Measurements from ENCODE around the gene KIF3B.
"Not testable (repeated sequence)": the region's sequence is repeated elsewhere in the genome, so short reads cannot be mapped to it uniquely, and the experiment has no call there.

KIF3B gene

GRCh38 chr20:32236048-32236533 is 41.4 kb upstream of the KIF3B start:
- Histone ChIP-seq H3K9ac (ENCODE audit: low read length) (no peak overlapping the region), H3K36me3 (ENCODE audit: insufficient read depth, low read length) (peaks cover 46% of the 10 kb centered on the region), H3K9me3 (ENCODE audit: low read length) (no peaks in the 10 kb centered on the region), H3K4me3 (ENCODE audit: low read depth in 1 of 2, low read length in 2 of 2) (no peak overlapping the region), H3K4me1 (ENCODE audit: insufficient read depth, low read length) (no peaks in the 10 kb centered on the region), H3K27ac (ENCODE audit: low read depth, low read length) (no peak overlapping the region), H3K27me3 (ENCODE audit: control insufficient read depth in 1 of 2, insufficient read depth in 2 of 2, low read length in 2 of 2) (no peaks in the 10 kb centered on the region)

- Histone ChIP-seq H3K27me3 (ENCODE audit: control insufficient read depth in 1 of 2, insufficient read depth in 2 of 2, low read length in 2 of 2) (no peaks in the 10 kb centered on the region), H3K4me3 (ENCODE audit: low read depth in 1 of 2, low read length in 2 of 2) (no peak overlapping the region), H3K4me1 (ENCODE audit: insufficient read depth, low read length) (no peaks in the 10 kb centered on the region), H3K36me3 (ENCODE audit: insufficient read depth, low read length) (peaks cover 38% of the 10 kb centered on the region), H3K9ac (ENCODE audit: low read length) (no peak overlapping the region), H3K27ac (ENCODE audit: low read depth, low read length) (no peak overlapping the region), H3K9me3 (ENCODE audit: low read length) (no peaks in the 10 kb centered on the region)
Measured at GRCh38 chr20:32236819-32237218, 40.6 kb upstream of the KIF3B start.

- Histone ChIP-seq H3K36me3 (ENCODE audit: insufficient read depth, low read length) (peaks cover 34% of the 10 kb centered on the region), H3K27me3 (ENCODE audit: control insufficient read depth in 1 of 2, insufficient read depth in 2 of 2, low read length in 2 of 2) (no peaks in the 10 kb centered on the region), H3K27ac (ENCODE audit: low read depth, low read length) (no peak overlapping the region), H3K4me1 (ENCODE audit: insufficient read depth, low read length) (no peaks in the 10 kb centered on the region), H3K9me3 (ENCODE audit: low read length) (no peaks in the 10 kb centered on the region), H3K4me3 (ENCODE audit: low read depth in 1 of 2, low read length in 2 of 2) (no peak overlapping the region), H3K9ac (ENCODE audit: low read length) (no peak overlapping the region)
Measured at GRCh38 chr20:32237419-32237818, 40.0 kb upstream of the KIF3B start.

GRCh38 chr20:32238483-32239425 is 38.7 kb upstream of the KIF3B start:
- H3K36me3 ChIP-seq (ENCODE audit: insufficient read depth, low read length) = peaks cover 21% of the 10 kb centered on the region
- H3K27ac ChIP-seq (ENCODE audit: low read depth, low read length) = no peak overlapping the region
- H3K4me3 ChIP-seq (ENCODE audit: low read depth in 1 of 2, low read length in 2 of 2) = no peak overlapping the region
- H3K9ac ChIP-seq (ENCODE audit: low read length) = no peak overlapping the region
- no peaks in the 10 kb centered on the region for H3K9me3 ChIP-seq (ENCODE audit: low read length)
- no peaks in the 10 kb centered on the region for H3K27me3 ChIP-seq (ENCODE audit: control insufficient read depth in 1 of 2, insufficient read depth in 2 of 2, low read length in 2 of 2)
- no peaks in the 10 kb centered on the region for H3K4me1 ChIP-seq (ENCODE audit: insufficient read depth, low read length)

- Histone ChIP-seq H3K27me3 (ENCODE audit: control insufficient read depth in 1 of 2, insufficient read depth in 2 of 2, low read length in 2 of 2) (no peaks in the 10 kb centered on the region), H3K4me3 (ENCODE audit: low read depth in 1 of 2, low read length in 2 of 2) (no peak overlapping the region), H3K4me1 (ENCODE audit: insufficient read depth, low read length) (no peaks in the 10 kb centered on the region), H3K9me3 (ENCODE audit: low read length) (no peaks in the 10 kb centered on the region), H3K36me3 (ENCODE audit: insufficient read depth, low read length) (peaks cover 12% of the 10 kb centered on the region), H3K9ac (ENCODE audit: low read length) (no peak overlapping the region), H3K27ac (ENCODE audit: low read depth, low read length) (no peak overlapping the region)
Measured at GRCh38 chr20:32240205-32240604, 37.2 kb upstream of the KIF3B start.

- no peaks in the 10 kb centered on the region for H3K36me3 ChIP-seq (ENCODE audit: insufficient read depth, low read length)
- H3K9ac ChIP-seq (ENCODE audit: low read length) = no peak overlapping the region
- H3K9me3 ChIP-seq (ENCODE audit: low read length) = no peaks in the 10 kb centered on the region
- H3K27me3 ChIP-seq (ENCODE audit: control insufficient read depth in 1 of 2, insufficient read depth in 2 of 2, low read length in 2 of 2) = no peaks in the 10 kb centered on the region
- H3K27ac ChIP-seq (ENCODE audit: low read depth, low read length) = no peak overlapping the region
- H3K4me1 ChIP-seq (ENCODE audit: insufficient read depth, low read length) = no peaks in the 10 kb centered on the region
- no peak overlapping the region for H3K4me3 ChIP-seq (ENCODE audit: low read depth in 1 of 2, low read length in 2 of 2)
Measured at GRCh38 chr20:32241807-32242206, 35.6 kb upstream of the KIF3B start.

GRCh38 chr20:32244150-32244823 is 33.2 kb upstream of the KIF3B start:
- Histone ChIP-seq H3K36me3 (ENCODE audit: insufficient read depth, low read length) (no peaks in the 10 kb centered on the region), H3K9me3 (ENCODE audit: low read length) (no peaks in the 10 kb centered on the region), H3K27me3 (ENCODE audit: control insufficient read depth in 1 of 2, insufficient read depth in 2 of 2, low read length in 2 of 2) (no peaks in the 10 kb centered on the region), H3K4me1 (ENCODE audit: insufficient read depth, low read length) (no peaks in the 10 kb centered on the region), H3K4me3 (ENCODE audit: low read depth in 1 of 2, low read length in 2 of 2) (no peak overlapping the region), H3K27ac (ENCODE audit: low read depth, low read length) (no peak overlapping the region), H3K9ac (ENCODE audit: low read length) (no peak overlapping the region)

- H3K9me3 ChIP-seq (ENCODE audit: low read length) = no peaks in the 10 kb centered on the region
- H3K4me3 ChIP-seq (ENCODE audit: low read depth in 1 of 2, low read length in 2 of 2) = no peak overlapping the region
- H3K9ac ChIP-seq (ENCODE audit: low read length) = no peak overlapping the region
- H3K27ac ChIP-seq (ENCODE audit: low read depth, low read length) = no peak overlapping the region
- no peaks in the 10 kb centered on the region for H3K36me3 ChIP-seq (ENCODE audit: insufficient read depth, low read length)
- no peaks in the 10 kb centered on the region for H3K4me1 ChIP-seq (ENCODE audit: insufficient read depth, low read length)
- no peaks in the 10 kb centered on the region for H3K27me3 ChIP-seq (ENCODE audit: control insufficient read depth in 1 of 2, insufficient read depth in 2 of 2, low read length in 2 of 2)
Measured at GRCh38 chr20:32244959-32245358, 32.5 kb upstream of the KIF3B start.

GRCh38 chr20:32246208-32246607 is 31.2 kb upstream of the KIF3B start:
- not testable (repeated sequence) for H3K9ac ChIP-seq (ENCODE audit: low read length); H3K4me3 ChIP-seq (ENCODE audit: low read depth in 1 of 2, low read length in 2 of 2); H3K27ac ChIP-seq (ENCODE audit: low read depth, low read length); H3K27me3 ChIP-seq (ENCODE audit: control insufficient read depth in 1 of 2, insufficient read depth in 2 of 2, low read length in 2 of 2); H3K4me1 ChIP-seq (ENCODE audit: insufficient read depth, low read length); H3K9me3 ChIP-seq (ENCODE audit: low read length); H3K36me3 ChIP-seq (ENCODE audit: insufficient read depth, low read length)

GRCh38 chr20:32248043-32248442 is 29.4 kb upstream of the KIF3B start:
- H3K27me3 ChIP-seq (ENCODE audit: control insufficient read depth in 1 of 2, insufficient read depth in 2 of 2, low read length in 2 of 2) = no peaks in the 10 kb centered on the region
- H3K9me3 ChIP-seq (ENCODE audit: low read length) = no peaks in the 10 kb centered on the region
- H3K9ac ChIP-seq (ENCODE audit: low read length) = no peak overlapping the region
- H3K36me3 ChIP-seq (ENCODE audit: insufficient read depth, low read length) = no peaks in the 10 kb centered on the region
- no peak overlapping the region for H3K4me3 ChIP-seq (ENCODE audit: low read depth in 1 of 2, low read length in 2 of 2)
- H3K4me1 ChIP-seq (ENCODE audit: insufficient read depth, low read length) = no peaks in the 10 kb centered on the region
- no peak overlapping the region for H3K27ac ChIP-seq (ENCODE audit: low read depth, low read length)

GRCh38 chr20:32249030-32249738 is 28.3 kb upstream of the KIF3B start:
- Histone ChIP-seq H3K36me3 (ENCODE audit: insufficient read depth, low read length) (no peaks in the 10 kb centered on the region), H3K4me3 (ENCODE audit: low read depth in 1 of 2, low read length in 2 of 2) (no peak overlapping the region), H3K27ac (ENCODE audit: low read depth, low read length) (no peak overlapping the region), H3K9me3 (ENCODE audit: low read length) (no peaks in the 10 kb centered on the region), H3K9ac (ENCODE audit: low read length) (no peak overlapping the region), H3K4me1 (ENCODE audit: insufficient read depth, low read length) (no peaks in the 10 kb centered on the region), H3K27me3 (ENCODE audit: control insufficient read depth in 1 of 2, insufficient read depth in 2 of 2, low read length in 2 of 2) (no peaks in the 10 kb centered on the region)
